IMR-90 (cell line): ENCODE results near the gene ANKRD63. TPM values are rescaled to one million over a fixed set of nuclear protein-coding genes. Genes with fewer than 3 reads are reported as not detected.

Experiments used
- ATAC-seq: fragments of 200-7000 bp; cut with Tn5 transposase; 2 replicates; pipeline ENCODE4 v1.9.1; 2020; ENCODE audit warnings: low read depth, mild to moderate bottlenecking, moderate library complexity
- BruUV-seq: library from RNA; stranded (reverse); fragments of 400-500 nt; replicated peaks from 2 replicates; lab custom pipeline; 2021; lab: Mats Ljungman, UMichigan
- CTCF ChIA-PET: fragments of 300-600 bp; formaldehyde crosslinking; extraction: SDS; loops from one replicate; lab custom pipeline; 2021; ENCODE audit warnings: antibody characterized with exemption; lab: Yijun Ruan, JAX
- POLR2A ChIA-PET: fragments of 300-600 bp; sonication (Branson Sonifier 250); formaldehyde crosslinking; loops from one replicate; lab custom pipeline; 2022; ENCODE audit warnings: antibody characterized with exemption; ENCODE audit not compliant: unreplicated experiment; lab: Charles Lee
- DNase-seq: peaks from one replicate; pipeline ENCODE4 v3.0.0; 2013
- H2AFZ ChIP-seq: replicated peaks from 2 replicates; pipeline ENCODE3; 2013; ENCODE audit warnings: low read length, mild to moderate bottlenecking; ENCODE audit not compliant: poor library complexity
- H2AK5ac ChIP-seq: 2 replicates; pipeline ENCODE4 v1.6.1; 2013; ENCODE audit warnings: low read depth, low read length, inconsistent platforms
- H2AK9ac ChIP-seq: replicated peaks from 2 replicates; pipeline ENCODE3; 2013; ENCODE audit warnings: mild to moderate bottlenecking, low read depth, low read length, moderate library complexity; ENCODE audit not compliant: poor library complexity
- H2BK120ac ChIP-seq: 2 replicates; pipeline ENCODE4 v1.6.1; 2013; ENCODE audit warnings: low read depth, low read length, inconsistent platforms
- H2BK15ac ChIP-seq: 3 replicates; pipeline ENCODE4 v1.6.1; 2013; ENCODE audit warnings: low read depth, low read length, inconsistent platforms
- H2BK20ac ChIP-seq: 2 replicates; pipeline ENCODE4 v1.6.1; 2013; ENCODE audit warnings: low read depth, mild to moderate bottlenecking, inconsistent platforms, low read length, moderate library complexity
- H2BK5ac ChIP-seq: 2 replicates; pipeline ENCODE4 v1.6.1; 2013; ENCODE audit warnings: mild to moderate bottlenecking, low read depth, low read length, inconsistent platforms; ENCODE audit not compliant: poor library complexity, severe bottlenecking
- H3K14ac ChIP-seq: replicated peaks from 2 replicates; pipeline ENCODE4 v1.6.1; 2013; ENCODE audit warnings: low read depth, low read length, inconsistent platforms
- H3K18ac ChIP-seq: 2 replicates; pipeline ENCODE4 v1.6.1; 2013; ENCODE audit warnings: low read depth, low read length, control low read depth
- H3K23ac ChIP-seq: 2 replicates; pipeline ENCODE4 v1.6.1; 2013; ENCODE audit warnings: low read depth, low read length, inconsistent platforms
- H3K27ac ChIP-seq: 2 replicates; pipeline ENCODE4 v1.5.1; 2013; ENCODE audit warnings: mild to moderate bottlenecking, control low read depth, low read length; ENCODE audit not compliant: insufficient read depth
- H3K27me3 ChIP-seq: 2 replicates; pipeline ENCODE4 v1.6.1; 2013; ENCODE audit warnings: low read length; ENCODE audit not compliant: control insufficient read depth, insufficient read depth
- H3K36me3 ChIP-seq: 2 replicates; pipeline ENCODE4 v1.6.1; 2013; ENCODE audit warnings: low read length, mixed read lengths; ENCODE audit not compliant: control insufficient read depth, insufficient read depth
- H3K4ac ChIP-seq: 2 replicates; pipeline ENCODE4 v1.6.1; 2013; ENCODE audit warnings: low read depth, low read length, inconsistent platforms
- H3K4me1 ChIP-seq: 2 replicates; pipeline ENCODE4 v1.6.1; 2013; ENCODE audit warnings: low read length, mixed read lengths; ENCODE audit not compliant: control insufficient read depth, insufficient read depth
- H3K4me2 ChIP-seq: 2 replicates; pipeline ENCODE4 v1.6.1; 2013; ENCODE audit warnings: low read depth, mild to moderate bottlenecking, control low read depth, low read length, moderate library complexity
- H3K4me3 ChIP-seq: 2 replicates; pipeline ENCODE4 v1.5.1; 2013; ENCODE audit warnings: low read depth, mild to moderate bottlenecking, control low read depth, low read length, moderate library complexity; ENCODE audit not compliant: insufficient read depth
- H3K56ac ChIP-seq: 2 replicates; pipeline ENCODE4 v1.6.1; 2013; ENCODE audit warnings: low read length, inconsistent platforms; ENCODE audit not compliant: insufficient read depth; ENCODE audit errors: extremely low read depth
- H3K79me1 ChIP-seq, 2 experiments: 2 replicates each; pipeline ENCODE4 v1.6.1; 2013; ENCODE audit warnings: low read length in 2 of 2, inconsistent platforms in 1 of 2, low read depth in 1 of 2
- H3K9ac ChIP-seq: 2 replicates; pipeline ENCODE4 v1.6.1; 2013; ENCODE audit warnings: low read depth, low read length, control low read depth
- H3K9me1 ChIP-seq: 2 replicates; pipeline ENCODE4 v1.6.1; 2013; ENCODE audit warnings: low read length, inconsistent platforms; ENCODE audit not compliant: insufficient read depth
- H3K9me3 ChIP-seq: 2 replicates; pipeline ENCODE4 v1.6.1; 2013; ENCODE audit warnings: low read length; ENCODE audit not compliant: control insufficient read depth, insufficient read depth
- H4K20me1 ChIP-seq: 2 replicates; pipeline ENCODE4 v1.6.1; 2013; ENCODE audit warnings: low read length, inconsistent platforms; ENCODE audit not compliant: insufficient read depth
- H4K5ac ChIP-seq: 2 replicates; pipeline ENCODE4 v1.6.1; 2013; ENCODE audit warnings: mild to moderate bottlenecking, low read depth, low read length, control low read depth
- H4K8ac ChIP-seq, 2 experiments: 2 replicates each; pipeline ENCODE4 v1.6.1; 2013; ENCODE audit warnings: low read depth in 2 of 2, low read length in 2 of 2, control low read depth in 1 of 2, inconsistent platforms in 1 of 2
- H4K91ac ChIP-seq: 2 replicates; pipeline ENCODE4 v1.6.1; 2013; ENCODE audit warnings: low read depth, low read length, inconsistent platforms; ENCODE audit not compliant: insufficient read depth
- CEBPB ChIP-seq: IDR thresholded peaks from 2 replicates; pipeline ENCODE4 v1.6.1; 2012; ENCODE audit warnings: low read depth, low read length, improper control_type of control experiment
- MXI1 ChIP-seq: IDR thresholded peaks from 2 replicates; pipeline ENCODE4 v1.6.1; 2012; ENCODE audit warnings: low read depth, mild to moderate bottlenecking, low read length, moderate library complexity, borderline replicate concordance
- WGBS, 2 experiments: methylation state at CpG; one replicate each; pipeline versions ENCODE4 v1.1.5 to v1.1.7; 2013; ENCODE audit warnings: missing lambda C conversion rate in 2 of 2; ENCODE audit not compliant: insufficient read length in 1 of 2; ENCODE audit errors: extremely low coverage in 2 of 2; 5-methylcytosine and 5-hydroxymethylcytosine counted together
- dilution Hi-C: fragments of 300-500 bp; cut with HindIII; formaldehyde crosslinking; loops from one replicate; pipeline ENCODE4 v1.14.3; 2018; ENCODE audit warnings: low sequenced_read_pairs; ENCODE audit not compliant: unreplicated experiment
- in situ Hi-C: fragments of 300-500 bp; cut with MboI; formaldehyde crosslinking; loops from 3 replicates; pipeline ENCODE4 v1.14.3; 2019; ENCODE audit warnings: low sequenced_read_pairs, inconsistent platforms, mixed read lengths
- intact Hi-C: fragments of 100-400 bp; cut with micrococcal nuclease; formaldehyde crosslinking; loops from 2 replicates; pipeline ENCODE4 v1.10.0; 2022
- polyA plus RNA-seq, 3 experiments: library from polyadenylated mRNA; depleted of rRNA; stranded (reverse); fragments of >200 nt; gene quantifications; 2 replicates each; pipeline ENCODE4 v1.2.3, GENCODE V29; 2012; ENCODE audit warnings: low replicate concordance in 1 of 3
- total RNA-seq: library from RNA; depleted of rRNA; stranded (reverse); fragments of >200 nt; gene quantifications from 2 replicates; pipeline ENCODE4 v1.2.3, GENCODE V29; 2012

Gene ANKRD63
- total and polyA plus RNA-seq, 2 of the 4 experiments (the other 2 are of a cell fraction), result not detected

DNA sequence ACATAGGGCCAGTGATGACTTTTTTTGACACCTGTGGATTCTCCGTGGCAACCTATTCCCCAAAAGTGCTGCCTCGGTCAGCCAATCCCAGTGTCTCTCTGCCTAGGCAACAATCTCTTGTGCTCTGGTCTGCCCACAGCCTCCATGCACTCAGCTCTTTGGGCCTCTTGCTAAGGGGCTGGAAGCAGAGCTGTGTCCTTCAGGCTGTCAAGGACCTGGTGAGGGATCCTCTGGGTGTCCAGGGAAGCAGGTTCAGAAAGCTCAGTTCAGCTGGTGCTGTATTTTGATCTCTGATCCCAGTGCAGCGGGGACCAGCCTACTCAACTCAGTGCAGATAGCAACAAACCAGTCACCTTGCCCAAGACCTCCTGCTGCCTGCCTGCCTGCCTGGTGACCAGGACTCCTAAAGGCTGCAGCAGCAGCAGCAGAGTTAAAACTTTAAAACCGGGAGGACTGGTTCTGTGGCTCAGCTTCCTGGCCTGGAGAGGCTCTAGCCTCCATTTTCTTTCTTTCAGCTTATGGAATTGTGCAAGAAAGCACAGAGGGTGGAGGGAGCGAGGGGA, 37.8 kb downstream of the ANKRD63 start:
- H4K5ac ChIP-seq, result no peak overlapping the region
- no peak overlapping the region for H3K23ac ChIP-seq
- H2BK20ac ChIP-seq, result no peak overlapping the region
- no peak overlapping the region for H2BK120ac ChIP-seq
- TF ChIP-seq MXI1 (no peak), CEBPB (peak; percentile 5; the same call in 1 of the 2 replicates)
- no peak overlapping the region for H2AFZ ChIP-seq
- no peak overlapping the region for H4K8ac ChIP-seq
- no peak overlapping the region for H3K4me2 ChIP-seq
- H3K36me3 ChIP-seq, result no peaks in the 10 kb centered on the region
- no peaks in the 10 kb centered on the region for H3K9me3 ChIP-seq
- H3K9ac ChIP-seq, result no peak overlapping the region
- H3K9me1 ChIP-seq, result no peaks in the 10 kb centered on the region
- in situ Hi-C loops (no loop called here), intact Hi-C loops (no loop called here), dilution Hi-C loops (no loop called here)
- CTCF ChIA-PET, result interaction anchor here (0.8 kb wide), 1 partner anchor 28 kb away, joined by 3 read pairs; no protein-coding TSS in a partner anchor
- no peak overlapping the region for H3K56ac ChIP-seq
- POLR2A ChIA-PET, result no interaction called here
- ATAC-seq (peak; percentile 46), DNase-seq (no peak)
- no peaks in the 10 kb centered on the region for H3K79me1 ChIP-seq
- no peak overlapping the region for H2BK15ac ChIP-seq
- no peak overlapping the region for H2AK5ac ChIP-seq
- no peak overlapping the region for H4K91ac ChIP-seq
- peak overlapping the region; percentile 37 for H2AK9ac ChIP-seq
- no peak overlapping the region for H3K4me3 ChIP-seq
- peaks cover 30% of the 10 kb centered on the region for H3K27me3 ChIP-seq
- no peaks in the 10 kb centered on the region for H3K4me1 ChIP-seq
- no peak overlapping the region for H3K4ac ChIP-seq
- no peaks in the 10 kb centered on the region for H4K20me1 ChIP-seq
- H3K14ac ChIP-seq, result no peak overlapping the region
- BruUV-seq, result no TSS peak
- 73% methylated on average over 2 of the region's 5 CpGs; no CpG with 5 or more reads in 1 of the 2 experiments for WGBS, 2 experiments
- H2BK5ac ChIP-seq, result no peak overlapping the region
- no peak overlapping the region for H3K27ac ChIP-seq
- H3K18ac ChIP-seq, result no peak overlapping the region
